KMS-11 (cell line): Measurements from ENCODE around the gene XRCC4.

Experiments
- H2AFZ ChIP-seq: fragments of 200-600 bp; sonication (generic); 2 replicates; pipeline ENCODE4 v1.6.1; 2016; ENCODE audit warnings: antibody characterized with exemption, mixed run types, low read depth
- H3K27ac ChIP-seq: fragments of 200-600 bp; sonication (generic); 2 replicates; pipeline ENCODE4 v1.6.1; 2016; ENCODE audit warnings: mild to moderate bottlenecking, mixed run types
- H3K27me3 ChIP-seq: fragments of 200-600 bp; sonication (generic); 2 replicates; pipeline ENCODE4 v1.6.1; 2017; ENCODE audit warnings: mild to moderate bottlenecking, low read depth, mixed run types, moderate library complexity; ENCODE audit not compliant: insufficient read depth
- H3K36me3 ChIP-seq: fragments of 200-600 bp; sonication (generic); 2 replicates; pipeline ENCODE4 v1.6.1; 2017; ENCODE audit warnings: mild to moderate bottlenecking, mixed run types; ENCODE audit not compliant: insufficient read depth
- H3K4me1 ChIP-seq: fragments of 200-600 bp; sonication (generic); 2 replicates; pipeline ENCODE4 v1.6.1; 2016; ENCODE audit warnings: mild to moderate bottlenecking, low read depth, mixed run types; ENCODE audit not compliant: poor library complexity, severe bottlenecking
- H3K4me2 ChIP-seq: fragments of 200-600 bp; sonication (generic); 2 replicates; pipeline ENCODE4 v1.7.0; 2016; ENCODE audit warnings: mild to moderate bottlenecking, mixed run types
- H3K4me3 ChIP-seq: fragments of 200-600 bp; sonication (generic); IDR thresholded peaks from 2 replicates; pipeline ENCODE4 v1.6.1; 2017; ENCODE audit warnings: low read depth, low read length, mixed read lengths; ENCODE audit not compliant: insufficient read depth
- H3K79me2 ChIP-seq: fragments of 200-600 bp; sonication (generic); 2 replicates; pipeline ENCODE4 v1.6.1; 2016; ENCODE audit warnings: low read depth, mixed run types; ENCODE audit not compliant: insufficient read depth
- H3K9ac ChIP-seq: fragments of 200-600 bp; sonication (generic); 2 replicates; pipeline ENCODE4 v1.6.1; 2016; ENCODE audit warnings: mild to moderate bottlenecking, mixed run types
- H4K20me1 ChIP-seq: fragments of 200-600 bp; sonication (generic); 2 replicates; pipeline ENCODE4 v1.6.1; 2016; ENCODE audit warnings: mild to moderate bottlenecking, mixed run types; ENCODE audit not compliant: insufficient read depth
- CTCF ChIP-seq: fragments of 200-600 bp; sonication (generic); conservative IDR thresholded peaks from 2 replicates; pipeline ENCODE4 v1.6.1; 2017; ENCODE audit warnings: low read depth, mild to moderate bottlenecking, antibody characterized with exemption, low read length, moderate library complexity, mixed read lengths

XRCC4 gene

GRCh38 chr5:83162601-83163000 is 85.3 kb downstream of the XRCC4 start:
- no peak overlapping the region for H3K27ac ChIP-seq
- no peaks in the 10 kb centered on the region for H3K36me3 ChIP-seq
- no peaks in the 10 kb centered on the region for H3K4me1 ChIP-seq

GRCh38 chr5:83167538-83167937 is 90.2 kb downstream of the XRCC4 start:
- Histone ChIP-seq H3K36me3 (no peaks in the 10 kb centered on the region), H3K4me2 (no peak overlapping the region), H3K4me1 (no peaks in the 10 kb centered on the region), H3K27me3 (no peaks in the 10 kb centered on the region), H3K27ac (no peak overlapping the region), H4K20me1 (no peaks in the 10 kb centered on the region; the same call in 1 of the 2 replicates), H3K79me2 (no peaks in the 10 kb centered on the region), H2AFZ (no peak overlapping the region), H3K4me3 (no peak overlapping the region), H3K9ac (no peak overlapping the region)
- TF ChIP-seq CTCF: no peak

More at GRCh38 chr5:83162601-83163000, 85.3 kb downstream of the XRCC4 start:
- Histone ChIP-seq H3K4me3 (no peak overlapping the region), H2AFZ (no peak overlapping the region), H4K20me1 (no peaks in the 10 kb centered on the region; the same call in 1 of the 2 replicates), H3K79me2 (no peaks in the 10 kb centered on the region), H3K4me2 (no peak overlapping the region), H3K9ac (no peak overlapping the region), H3K27me3 (no peaks in the 10 kb centered on the region)
- TF ChIP-seq CTCF: no peak

- no peak overlapping the region for H3K4me2 ChIP-seq
- H3K79me2 ChIP-seq: no peaks in the 10 kb centered on the region
- no peak overlapping the region for H3K4me3 ChIP-seq
- no peaks in the 10 kb centered on the region for H4K20me1 ChIP-seq
- H3K9ac ChIP-seq: no peak overlapping the region
- H3K36me3 ChIP-seq: no peaks in the 10 kb centered on the region
- no peak overlapping the region for H2AFZ ChIP-seq
- H3K27ac ChIP-seq: no peak overlapping the region
- no peaks in the 10 kb centered on the region for H3K4me1 ChIP-seq
- no peaks in the 10 kb centered on the region for H3K27me3 ChIP-seq
- TF ChIP-seq CTCF: no peak
Measured at GRCh38 chr5:83169571-83170337, 92.4 kb downstream of the XRCC4 start.

- no peak for TF ChIP-seq CTCF
- H3K36me3 ChIP-seq: no peaks in the 10 kb centered on the region
- no peaks in the 10 kb centered on the region for H4K20me1 ChIP-seq
- no peak overlapping the region for H3K4me3 ChIP-seq
- H3K4me2 ChIP-seq: no peak overlapping the region
- no peaks in the 10 kb centered on the region for H3K79me2 ChIP-seq
- H3K27me3 ChIP-seq: no peaks in the 10 kb centered on the region
- no peak overlapping the region for H3K27ac ChIP-seq
- H2AFZ ChIP-seq: no peak overlapping the region
- no peaks in the 10 kb centered on the region for H3K4me1 ChIP-seq
- no peak overlapping the region for H3K9ac ChIP-seq
Measured at GRCh38 chr5:83172011-83172410, 94.7 kb downstream of the XRCC4 start.
